ENCODE data around the gene GBX2. TPM values are rescaled to one million over a fixed set of nuclear protein-coding genes. Genes with fewer than 3 reads are reported as not detected.

GBX2 gene
- total RNA-seq, 1 donor from 2014 or later, result 1.8 TPM

DNA sequence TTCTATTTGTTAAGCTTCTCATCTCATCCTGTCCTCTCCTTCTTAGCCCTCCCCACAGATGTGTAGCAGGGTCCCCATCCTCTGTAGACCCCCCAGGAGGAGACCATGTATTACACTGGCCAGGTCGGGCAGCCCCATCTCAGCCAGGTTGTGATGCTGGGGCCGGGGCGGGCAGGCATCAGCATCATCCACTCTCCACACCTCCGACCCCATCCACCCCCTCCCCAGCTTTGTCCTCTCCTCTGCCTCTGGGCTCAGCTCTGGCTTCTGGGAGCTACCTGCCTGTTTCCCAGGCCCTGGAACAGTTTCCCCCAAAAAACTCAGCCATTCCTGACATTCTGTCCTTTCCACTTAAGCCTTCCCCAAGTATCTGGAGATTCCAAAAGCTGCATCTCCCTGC is 49.2 kb downstream of the GBX2 start:
- TF ChIP-seq, protein P1, sequence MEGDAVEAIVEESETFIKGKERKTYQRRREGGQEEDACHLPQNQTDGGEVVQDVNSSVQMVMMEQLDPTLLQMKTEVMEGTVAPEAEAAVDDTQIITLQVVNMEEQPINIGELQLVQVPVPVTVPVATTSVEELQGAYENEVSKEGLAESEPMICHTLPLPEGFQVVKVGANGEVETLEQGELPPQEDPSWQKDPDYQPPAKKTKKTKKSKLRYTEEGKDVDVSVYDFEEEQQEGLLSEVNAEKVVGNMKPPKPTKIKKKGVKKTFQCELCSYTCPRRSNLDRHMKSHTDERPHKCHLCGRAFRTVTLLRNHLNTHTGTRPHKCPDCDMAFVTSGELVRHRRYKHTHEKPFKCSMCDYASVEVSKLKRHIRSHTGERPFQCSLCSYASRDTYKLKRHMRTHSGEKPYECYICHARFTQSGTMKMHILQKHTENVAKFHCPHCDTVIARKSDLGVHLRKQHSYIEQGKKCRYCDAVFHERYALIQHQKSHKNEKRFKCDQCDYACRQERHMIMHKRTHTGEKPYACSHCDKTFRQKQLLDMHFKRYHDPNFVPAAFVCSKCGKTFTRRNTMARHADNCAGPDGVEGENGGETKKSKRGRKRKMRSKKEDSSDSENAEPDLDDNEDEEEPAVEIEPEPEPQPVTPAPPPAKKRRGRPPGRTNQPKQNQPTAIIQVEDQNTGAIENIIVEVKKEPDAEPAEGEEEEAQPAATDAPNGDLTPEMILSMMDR (IDR thresholded peaks at IDR 0.05; ENCODE audit: insufficient read depth, low read depth, low read length), result no peak
- TF ChIP-seq EZH2 (IDR thresholded peaks at IDR 0.05; ENCODE audit: insufficient read depth, low read length), result no peak
- Mint-ChIP-seq H3K36me3 (ENCODE audit: low read depth, unreplicated experiment) (peaks cover 8% of the 10 kb centered on the region), H3K27me3 (ENCODE audit: low read depth, unreplicated experiment) (peaks cover 1% of the 10 kb centered on the region), H3K9me3 (ENCODE audit: unreplicated experiment) (no peaks in the 10 kb centered on the region), H3K4me1 (ENCODE audit: low read depth, unreplicated experiment) (no peaks in the 10 kb centered on the region), H3K27ac (ENCODE audit: unreplicated experiment) (no peak overlapping the region), H3K4me3 (ENCODE audit: unreplicated experiment) (no peak overlapping the region)
- no peak for DNase-seq (ENCODE audit: low read depth)
- Histone ChIP-seq H2AFZ (ENCODE audit: low read depth, low read length) (no peak overlapping the region), H3K79me2 (ENCODE audit: insufficient read depth, low read length) (no peaks in the 10 kb centered on the region), H3K4me1 (ENCODE audit: insufficient read depth, low read length) (no peaks in the 10 kb centered on the region), H3K4me3 (ENCODE audit: insufficient read depth, low read depth, low read length) (no peak overlapping the region), H3K27ac (ENCODE audit: low read depth, low read length) (no peak overlapping the region), H3K9ac (ENCODE audit: low read length) (no peak overlapping the region), H3K36me3 (ENCODE audit: insufficient read depth, low read length) (no peaks in the 10 kb centered on the region), H3K27me3 (ENCODE audit: insufficient read depth, low read length) (no peaks in the 10 kb centered on the region), H3K9me3 (ENCODE audit: insufficient read depth, low read depth, low read length) (no peaks in the 10 kb centered on the region), H3K4me2 (ENCODE audit: low read length) (no peak overlapping the region), H4K20me1 (ENCODE audit: insufficient read depth, low read length) (no peaks in the 10 kb centered on the region)
- no peak for FAIRE-seq

DNA sequence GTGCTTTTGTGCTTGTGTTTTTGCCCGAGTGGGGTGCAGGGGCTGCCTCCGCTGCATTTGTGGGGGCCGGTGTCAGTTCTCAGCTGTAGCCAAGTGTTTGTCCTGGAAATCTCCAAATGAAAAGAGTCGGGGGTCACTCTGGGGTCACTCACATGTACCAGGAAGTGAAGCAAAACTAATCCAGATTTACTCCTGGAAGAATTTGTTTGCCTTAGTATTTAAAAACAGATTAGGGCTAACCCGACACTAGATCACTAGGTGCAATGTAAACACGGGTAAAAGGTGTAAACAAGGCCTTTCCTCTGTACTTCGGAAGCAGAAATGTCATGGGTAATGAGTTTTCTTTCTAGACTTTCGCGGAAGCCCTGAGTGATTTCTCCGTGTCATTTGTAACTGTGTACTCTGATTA is 50.3 kb downstream of the GBX2 start:
- no peak overlapping the region for H3K4me3 Mint-ChIP-seq (ENCODE audit: unreplicated experiment)
- DNase-seq (ENCODE audit: low read depth), result no peak
- no peaks in the 10 kb centered on the region for H3K4me1 Mint-ChIP-seq (ENCODE audit: low read depth, unreplicated experiment)
- H2AFZ ChIP-seq (ENCODE audit: low read depth, low read length), result no peak overlapping the region
- no peaks in the 10 kb centered on the region for H3K9me3 Mint-ChIP-seq (ENCODE audit: unreplicated experiment)
- no peak for TF ChIP-seq EZH2 (IDR thresholded peaks at IDR 0.05; ENCODE audit: insufficient read depth, low read length)
- TF ChIP-seq, protein P1 (IDR thresholded peaks at IDR 0.05; ENCODE audit: insufficient read depth, low read depth, low read length), result no peak
- H3K9me3 ChIP-seq (ENCODE audit: insufficient read depth, low read depth, low read length), result no peaks in the 10 kb centered on the region
- FAIRE-seq, result no peak
- no peaks in the 10 kb centered on the region for H3K4me1 ChIP-seq (ENCODE audit: insufficient read depth, low read length)
- H3K36me3 ChIP-seq (ENCODE audit: insufficient read depth, low read length), result no peaks in the 10 kb centered on the region
- no peak overlapping the region for H3K9ac ChIP-seq (ENCODE audit: low read length)
- H3K79me2 ChIP-seq (ENCODE audit: insufficient read depth, low read length), result no peaks in the 10 kb centered on the region
- H3K27ac ChIP-seq (ENCODE audit: low read depth, low read length), result no peak overlapping the region
- H3K36me3 Mint-ChIP-seq (ENCODE audit: low read depth, unreplicated experiment), result peaks cover 10% of the 10 kb centered on the region
- no peak overlapping the region for H3K4me3 ChIP-seq (ENCODE audit: insufficient read depth, low read depth, low read length)
- H3K4me2 ChIP-seq (ENCODE audit: low read length), result no peak overlapping the region
- no peaks in the 10 kb centered on the region for H3K27me3 ChIP-seq (ENCODE audit: insufficient read depth, low read length)
- no peaks in the 10 kb centered on the region for H4K20me1 ChIP-seq (ENCODE audit: insufficient read depth, low read length)
- H3K27ac Mint-ChIP-seq (ENCODE audit: unreplicated experiment), result no peak overlapping the region
- H3K27me3 Mint-ChIP-seq (ENCODE audit: low read depth, unreplicated experiment), result peaks cover 1% of the 10 kb centered on the region

DNA sequence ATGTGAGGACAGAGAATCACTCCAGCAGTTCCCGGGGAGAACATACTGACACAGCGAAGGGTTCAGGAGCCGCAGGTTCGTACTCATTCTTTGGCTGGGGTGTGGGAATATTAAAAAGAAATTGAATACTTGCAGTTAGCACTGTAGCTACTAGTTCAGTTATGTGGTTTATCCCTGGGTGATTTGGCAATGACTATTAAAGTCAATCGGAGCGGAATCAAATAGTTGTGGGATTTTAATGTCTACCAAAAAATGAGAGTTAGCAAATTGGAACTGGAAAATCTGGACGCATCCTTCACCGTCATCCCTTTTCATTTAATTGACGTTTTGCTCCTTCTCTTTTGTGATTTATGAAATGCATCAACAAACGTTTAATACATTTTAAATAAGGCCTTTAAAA is 50.8 kb downstream of the GBX2 start:
- Histone ChIP-seq H3K9me3 (ENCODE audit: insufficient read depth, low read depth, low read length) (no peaks in the 10 kb centered on the region), H3K79me2 (ENCODE audit: insufficient read depth, low read length) (no peaks in the 10 kb centered on the region), H3K27me3 (ENCODE audit: insufficient read depth, low read length) (no peaks in the 10 kb centered on the region), H3K4me1 (ENCODE audit: insufficient read depth, low read length) (no peaks in the 10 kb centered on the region), H4K20me1 (ENCODE audit: insufficient read depth, low read length) (no peaks in the 10 kb centered on the region), H3K36me3 (ENCODE audit: insufficient read depth, low read length) (no peaks in the 10 kb centered on the region), H3K4me2 (ENCODE audit: low read length) (no peak overlapping the region), H3K4me3 (ENCODE audit: insufficient read depth, low read depth, low read length) (no peak overlapping the region), H2AFZ (ENCODE audit: low read depth, low read length) (no peak overlapping the region), H3K9ac (ENCODE audit: low read length) (no peak overlapping the region), H3K27ac (ENCODE audit: low read depth, low read length) (no peak overlapping the region)
- Mint-ChIP-seq H3K36me3 (ENCODE audit: low read depth, unreplicated experiment) (peaks cover 9% of the 10 kb centered on the region), H3K4me1 (ENCODE audit: low read depth, unreplicated experiment) (no peaks in the 10 kb centered on the region), H3K9me3 (ENCODE audit: unreplicated experiment) (no peaks in the 10 kb centered on the region), H3K27me3 (ENCODE audit: low read depth, unreplicated experiment) (peaks cover 1% of the 10 kb centered on the region), H3K4me3 (ENCODE audit: unreplicated experiment) (no peak overlapping the region), H3K27ac (ENCODE audit: unreplicated experiment) (no peak overlapping the region)
- TF ChIP-seq, protein P1 (IDR thresholded peaks at IDR 0.05; ENCODE audit: insufficient read depth, low read depth, low read length), result no peak
- no peak for TF ChIP-seq EZH2 (IDR thresholded peaks at IDR 0.05; ENCODE audit: insufficient read depth, low read length)
- FAIRE-seq, result no peak
- peak; percentile 45 for DNase-seq (ENCODE audit: low read depth)

Other genes starting within 250 kb of the GBX2 start
- gene ASB18, start 96.0 kb upstream of the GBX2 start, total RNA-seq, result not detected in 2 replicates